Astrocyte (in vitro differentiated cells and primary cell): ENCODE data around the gene B4GALNT1.

Source experiments
- EZH2 ChIP-seq: IDR thresholded peaks from 2 replicates; pipeline ENCODE4 v1.6.1; 2012; ENCODE audit warnings: mild to moderate bottlenecking, low read length, inconsistent platforms; ENCODE audit not compliant: insufficient read depth
- TF ChIP-seq, protein P1 (sequence below): IDR thresholded peaks from 2 replicates; pipeline ENCODE4 v1.5.1; 2011; ENCODE audit warnings: low read depth, mild to moderate bottlenecking, inconsistent platforms, low read length, moderate library complexity; ENCODE audit not compliant: insufficient read depth

- TF ChIP-seq, protein P1, sequence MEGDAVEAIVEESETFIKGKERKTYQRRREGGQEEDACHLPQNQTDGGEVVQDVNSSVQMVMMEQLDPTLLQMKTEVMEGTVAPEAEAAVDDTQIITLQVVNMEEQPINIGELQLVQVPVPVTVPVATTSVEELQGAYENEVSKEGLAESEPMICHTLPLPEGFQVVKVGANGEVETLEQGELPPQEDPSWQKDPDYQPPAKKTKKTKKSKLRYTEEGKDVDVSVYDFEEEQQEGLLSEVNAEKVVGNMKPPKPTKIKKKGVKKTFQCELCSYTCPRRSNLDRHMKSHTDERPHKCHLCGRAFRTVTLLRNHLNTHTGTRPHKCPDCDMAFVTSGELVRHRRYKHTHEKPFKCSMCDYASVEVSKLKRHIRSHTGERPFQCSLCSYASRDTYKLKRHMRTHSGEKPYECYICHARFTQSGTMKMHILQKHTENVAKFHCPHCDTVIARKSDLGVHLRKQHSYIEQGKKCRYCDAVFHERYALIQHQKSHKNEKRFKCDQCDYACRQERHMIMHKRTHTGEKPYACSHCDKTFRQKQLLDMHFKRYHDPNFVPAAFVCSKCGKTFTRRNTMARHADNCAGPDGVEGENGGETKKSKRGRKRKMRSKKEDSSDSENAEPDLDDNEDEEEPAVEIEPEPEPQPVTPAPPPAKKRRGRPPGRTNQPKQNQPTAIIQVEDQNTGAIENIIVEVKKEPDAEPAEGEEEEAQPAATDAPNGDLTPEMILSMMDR, result no peak
- no peak for TF ChIP-seq EZH2
Measured at GRCh38 chr12:57584050-57584449, 49.0 kb downstream of the B4GALNT1 start.
